ENCODE results near the gene MAGOHB.
"Not testable (repeated sequence)": the region's sequence is repeated elsewhere in the genome, so short reads cannot be mapped to it uniquely, and the experiment has no call there.

Gene MAGOHB

DNA sequence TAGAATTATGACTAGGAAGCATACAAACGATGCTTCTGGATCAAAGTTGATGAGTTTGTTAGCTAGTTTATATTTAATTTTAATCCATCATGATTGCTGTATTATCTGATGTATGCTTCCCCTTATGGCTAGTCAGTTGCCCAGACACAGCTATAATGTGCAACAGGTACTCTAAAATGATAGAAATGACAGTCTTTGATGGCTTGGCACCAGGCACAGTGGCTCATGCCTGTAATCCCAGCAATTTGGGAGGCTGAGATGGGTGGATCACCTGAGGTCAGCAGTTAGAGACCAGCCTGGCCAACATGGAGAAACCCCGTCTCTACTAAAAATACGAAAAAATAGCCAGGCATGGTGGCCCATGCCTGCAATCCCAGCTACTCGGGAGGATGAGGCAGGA lies 2.2 kb downstream of the MAGOHB start:
- not testable (repeated sequence) for DNase-seq

DNA sequence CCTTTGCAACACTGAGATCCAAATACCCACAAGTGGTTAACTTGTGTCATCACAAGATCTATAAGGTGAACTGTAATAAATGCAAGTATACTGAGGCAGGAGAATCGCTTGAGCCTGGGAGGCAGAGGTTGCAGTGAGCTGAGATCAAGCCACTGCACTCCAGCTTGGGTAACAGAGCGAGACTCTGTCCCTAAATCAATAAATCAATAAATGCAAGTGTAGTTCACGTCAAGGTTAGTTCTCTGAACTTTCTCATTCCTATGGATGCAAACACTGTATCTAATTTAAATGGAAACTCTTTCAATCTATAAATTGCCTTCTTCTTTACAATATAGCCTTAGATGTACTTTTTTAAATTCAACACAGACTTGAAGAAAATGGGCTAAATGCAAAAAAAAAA lies 3.2 kb downstream of the MAGOHB start:
- DNase-seq: no peak

DNA sequence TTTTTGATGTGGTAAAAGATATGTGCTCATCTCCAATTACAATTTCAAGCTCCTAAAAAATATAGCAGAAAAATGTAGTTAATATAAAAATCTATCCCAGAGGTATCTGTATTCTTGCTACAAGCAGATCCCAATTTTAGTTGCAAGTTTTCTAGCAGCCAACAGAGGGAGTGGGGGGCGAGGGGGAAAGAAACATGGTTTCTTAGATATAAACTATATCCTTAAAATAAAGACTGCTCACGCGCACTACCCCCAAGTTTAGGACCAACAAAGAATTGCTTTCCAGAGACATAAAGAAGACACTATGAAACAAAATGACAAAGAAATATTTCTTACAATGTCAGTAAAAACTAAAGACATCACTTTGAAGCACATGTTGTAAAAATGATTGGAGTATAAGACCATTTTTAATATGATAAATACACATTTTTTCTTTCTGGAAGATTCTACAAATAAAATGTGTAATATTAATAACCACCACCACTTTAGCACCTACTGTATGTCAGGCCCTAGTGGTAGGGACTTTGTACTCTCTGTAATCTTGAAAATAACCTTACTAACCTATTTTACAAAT lies 5.4 kb downstream of the MAGOHB start:
- no peak for DNase-seq

DNA sequence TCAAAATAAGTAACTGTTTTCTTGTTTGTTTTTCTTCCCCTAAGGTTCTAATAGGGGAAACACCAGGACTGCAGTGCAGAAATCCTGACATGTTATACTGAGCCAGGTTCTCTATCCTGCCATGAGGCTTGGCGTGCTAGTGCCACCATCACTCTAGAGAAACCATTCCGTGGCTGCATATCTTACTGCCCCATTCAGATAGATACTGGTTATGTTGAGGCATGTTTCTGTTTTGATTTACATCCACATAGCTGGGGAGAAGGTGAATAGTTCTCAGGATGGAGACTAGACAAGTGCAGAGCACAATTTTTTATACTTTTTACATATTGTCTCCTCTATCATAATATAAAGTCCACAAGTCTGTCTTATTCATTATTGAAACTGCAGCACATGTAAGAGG lies 11.5 kb downstream of the MAGOHB start:
- no peak for DNase-seq

DNA sequence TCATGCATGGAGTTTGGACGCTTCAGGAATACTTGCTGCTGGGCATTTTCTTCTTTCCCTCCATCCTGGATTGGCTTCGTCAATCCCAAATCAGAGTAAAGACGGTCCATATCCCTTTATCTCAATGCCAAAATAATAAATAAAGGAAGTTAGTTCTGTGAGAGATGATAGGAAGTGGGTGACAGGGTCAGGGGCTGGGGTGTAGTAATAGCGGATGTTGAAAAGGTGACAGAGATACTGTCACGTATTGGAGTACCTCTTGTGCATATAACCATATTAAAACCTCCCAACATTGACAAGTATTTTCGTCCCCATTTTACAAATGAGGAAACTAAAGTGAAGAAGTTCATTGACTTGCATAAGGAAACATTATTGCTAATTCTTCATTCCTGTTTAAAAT lies 12.4 kb downstream of the MAGOHB start:
- no peak for DNase-seq

DNA sequence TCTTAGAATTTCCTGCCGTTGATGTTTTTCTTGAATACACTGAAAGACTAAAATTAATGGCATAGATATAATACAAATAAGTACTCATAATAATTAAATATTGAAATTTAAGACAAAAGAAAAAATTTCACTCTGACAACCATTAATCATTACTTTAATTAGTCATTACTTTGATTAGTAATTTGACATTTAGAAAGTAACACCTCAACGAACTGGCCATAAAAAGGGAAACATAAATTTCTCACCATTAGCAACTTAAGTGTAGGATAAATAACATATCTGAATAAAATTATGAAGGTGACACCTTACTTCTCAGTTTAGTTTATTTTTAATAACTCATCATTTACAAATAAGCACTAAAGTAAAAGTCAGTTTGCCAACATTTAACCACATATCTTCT lies 17.5 kb downstream of the MAGOHB start:
- DNase-seq: no peak

DNA sequence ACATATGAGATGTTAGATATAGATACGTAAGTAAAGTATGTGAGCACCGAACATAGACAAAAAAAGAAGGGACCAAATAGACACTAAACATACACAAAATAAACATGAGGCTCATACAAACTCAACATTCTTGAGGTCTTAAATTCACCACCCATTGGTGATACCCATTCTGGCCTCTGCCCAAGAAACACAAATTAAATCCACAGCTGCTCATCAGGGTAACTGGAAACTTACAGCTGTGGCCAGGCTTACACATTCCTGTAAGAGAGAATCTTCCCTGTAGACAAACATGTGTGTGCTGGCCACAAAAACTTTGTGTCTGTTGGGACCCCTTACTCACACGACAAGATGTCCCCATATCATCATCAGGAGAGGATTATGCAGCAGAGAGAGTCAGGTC lies 22.4 kb downstream of the MAGOHB start:
- no peak for DNase-seq

DNA sequence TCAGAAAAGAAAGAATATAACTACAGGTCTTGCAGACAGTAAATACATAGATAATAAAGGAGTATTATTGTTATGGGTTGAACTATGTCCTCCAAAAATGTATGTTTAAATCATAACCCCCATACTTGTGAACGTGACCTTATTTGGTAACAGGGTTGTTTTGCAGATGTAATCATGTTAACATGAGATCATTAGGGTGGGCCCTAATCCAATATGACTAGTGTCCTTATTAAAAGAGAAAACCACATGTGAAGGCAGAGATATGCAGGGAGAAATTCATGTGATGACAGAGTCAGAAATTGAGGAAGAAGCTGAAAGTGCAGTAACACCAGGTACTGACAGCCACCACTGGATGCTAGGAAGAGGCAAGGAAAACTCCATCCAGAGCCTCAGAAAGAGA lies 29.0 kb downstream of the MAGOHB start:
- DNase-seq: no peak

DNA sequence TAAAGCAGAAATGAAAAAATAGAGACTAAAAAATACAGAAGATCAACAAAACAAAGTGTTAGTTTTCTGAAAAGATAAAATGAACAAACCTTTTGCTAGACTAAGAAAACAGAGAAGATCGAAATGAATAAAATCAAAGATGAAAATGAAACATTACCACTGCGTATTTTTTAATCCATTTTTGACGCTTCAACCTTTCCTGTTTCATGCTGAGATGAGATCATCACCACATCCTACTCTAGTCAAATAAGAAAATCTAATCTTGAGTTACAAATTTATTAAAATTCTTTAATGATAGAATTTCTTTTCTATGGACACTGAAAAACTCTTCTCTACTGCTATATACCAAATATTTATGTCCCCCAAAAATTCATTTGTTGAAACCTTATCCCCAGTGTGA lies 30.7 kb downstream of the MAGOHB start:
- DNase-seq: no peak

DNA sequence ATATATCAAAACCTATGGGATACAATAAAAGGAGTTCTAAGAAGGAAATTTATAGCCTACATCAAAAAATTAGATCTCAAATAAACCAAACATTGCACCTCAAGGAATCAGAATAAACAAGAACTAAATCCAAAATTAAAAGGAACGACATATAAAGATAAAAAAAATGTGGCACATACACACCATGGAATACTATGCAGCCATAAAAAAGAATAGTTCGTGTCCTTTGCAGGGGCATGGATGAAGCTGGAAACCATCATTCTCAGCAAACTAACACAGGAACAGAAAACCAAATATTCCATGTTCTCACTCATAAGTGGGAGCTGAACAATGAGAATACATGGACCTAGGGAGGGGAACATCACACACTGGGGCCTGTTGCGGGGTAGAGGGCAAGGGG lies 31.3 kb downstream of the MAGOHB start:
- DNase-seq: not testable (repeated sequence)

DNA sequence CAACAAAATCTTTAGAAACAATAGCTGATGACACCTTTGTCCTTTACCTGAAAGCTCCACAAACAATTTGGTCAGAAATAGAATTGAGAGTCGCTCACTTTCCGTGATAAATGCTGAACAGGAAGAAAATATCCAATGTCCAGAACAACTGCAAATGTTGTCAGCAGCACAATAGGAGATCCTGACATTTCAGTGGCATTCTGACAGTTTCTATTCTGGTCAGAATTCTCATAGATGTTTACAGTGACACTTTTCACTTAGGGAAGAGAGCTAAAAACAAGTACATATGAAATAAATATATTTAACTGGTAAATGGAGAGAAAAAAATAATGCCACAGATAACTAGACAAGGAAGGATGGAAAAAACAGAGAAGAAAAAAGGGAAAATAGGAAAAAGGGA lies 39.1 kb downstream of the MAGOHB start:
- no peak for DNase-seq

DNA sequence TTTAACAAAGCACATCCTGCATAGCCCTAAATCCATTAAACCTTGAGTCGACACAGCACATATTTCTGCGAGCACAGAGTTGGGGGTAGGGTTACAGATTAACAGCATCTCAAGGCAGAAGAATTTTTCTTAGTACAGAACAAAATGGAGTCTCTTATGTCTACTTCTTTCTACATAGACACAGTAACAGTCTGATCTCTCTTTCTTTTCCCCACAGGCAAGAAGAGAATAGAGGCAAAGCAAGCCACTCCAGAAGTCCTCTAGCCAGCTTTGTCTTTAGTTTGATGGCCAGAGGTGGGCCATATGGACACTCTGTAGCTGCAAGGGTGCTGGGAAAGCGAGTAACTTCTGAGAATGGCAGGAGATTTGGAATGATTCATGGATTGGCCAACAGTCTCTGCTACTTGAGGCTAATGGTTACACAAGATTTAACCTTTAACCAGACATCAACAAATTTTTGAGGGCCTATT lies 41.4 kb downstream of the MAGOHB start:
- DNase-seq: peak; percentile 12

DNA sequence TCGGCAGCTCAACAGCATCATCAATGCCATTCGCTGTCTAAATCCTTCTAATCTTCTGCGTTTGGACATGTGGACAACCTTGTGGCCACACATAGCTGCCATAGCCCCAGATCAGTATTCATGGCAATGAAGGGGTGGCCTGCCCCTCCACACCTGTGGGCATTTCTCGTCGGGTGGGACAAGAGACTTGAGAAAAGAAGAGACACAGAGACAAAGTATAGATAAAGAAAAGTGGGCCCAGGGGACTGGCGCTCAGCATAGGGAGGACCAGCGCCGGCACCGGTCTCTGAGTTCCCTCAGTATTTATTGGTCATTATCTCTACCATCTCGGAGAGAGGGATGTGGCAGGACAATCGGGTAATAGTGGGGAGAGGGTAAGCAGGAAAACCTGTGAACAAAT lies 42.3 kb downstream of the MAGOHB start:
- DNase-seq: no peak

DNA sequence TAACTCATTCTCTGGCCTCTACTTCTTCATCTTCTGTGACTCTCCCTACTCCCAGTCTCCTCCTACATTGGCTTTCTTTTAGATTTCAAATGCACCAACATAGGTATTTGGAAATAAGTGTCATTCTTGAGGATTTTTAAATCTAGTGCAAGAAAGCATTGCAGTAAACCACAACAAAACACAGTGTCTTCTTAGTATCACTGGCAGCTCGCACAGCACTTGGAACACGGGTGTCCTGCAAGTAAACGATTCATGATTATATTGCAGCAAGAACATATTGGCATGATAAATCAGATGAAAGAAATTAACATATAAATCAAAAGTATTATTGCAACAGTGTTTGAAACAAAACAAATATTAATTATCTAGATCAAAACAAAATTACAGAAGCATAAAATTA lies 45.6 kb downstream of the MAGOHB start:
- no peak for DNase-seq

DNA sequence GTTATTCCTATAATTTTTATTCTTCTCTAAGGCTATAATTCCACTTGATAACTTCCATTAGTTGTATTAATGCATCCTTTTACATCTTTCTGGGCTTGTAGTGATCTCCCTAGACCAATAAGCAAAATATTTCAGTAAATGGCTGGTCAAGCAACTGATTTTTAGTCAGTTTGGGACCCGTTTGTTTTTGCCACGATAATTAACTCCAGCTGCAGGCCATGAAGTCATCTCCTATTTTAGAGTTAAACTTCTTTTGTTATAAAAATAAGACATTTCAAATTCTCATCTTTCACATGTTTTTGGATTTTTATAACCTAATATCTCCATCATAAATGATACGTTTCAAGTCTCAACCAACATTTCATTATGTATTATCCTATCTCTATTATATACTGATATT lies 49.4 kb downstream of the MAGOHB start:
- DNase-seq: no peak

DNA sequence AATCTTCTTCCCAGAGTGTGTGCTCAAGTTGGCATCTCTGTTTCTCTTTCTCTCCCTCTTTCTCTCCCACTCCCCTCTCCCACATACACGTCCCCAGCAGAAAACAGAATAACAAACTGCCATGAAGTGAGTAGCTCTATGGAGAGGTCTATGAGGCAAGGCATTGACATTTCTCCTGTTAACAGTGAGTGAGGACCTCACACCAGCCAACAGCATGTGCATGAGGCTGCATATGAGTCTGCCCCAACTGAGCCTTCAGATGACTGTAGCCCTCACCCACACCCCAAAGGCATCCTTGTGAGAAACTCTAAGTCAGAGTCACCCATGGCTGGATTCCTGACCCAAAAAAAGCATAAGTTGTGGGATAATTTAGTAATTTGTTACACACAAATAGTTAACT lies 50.4 kb downstream of the MAGOHB start:
- no peak for DNase-seq

DNA sequence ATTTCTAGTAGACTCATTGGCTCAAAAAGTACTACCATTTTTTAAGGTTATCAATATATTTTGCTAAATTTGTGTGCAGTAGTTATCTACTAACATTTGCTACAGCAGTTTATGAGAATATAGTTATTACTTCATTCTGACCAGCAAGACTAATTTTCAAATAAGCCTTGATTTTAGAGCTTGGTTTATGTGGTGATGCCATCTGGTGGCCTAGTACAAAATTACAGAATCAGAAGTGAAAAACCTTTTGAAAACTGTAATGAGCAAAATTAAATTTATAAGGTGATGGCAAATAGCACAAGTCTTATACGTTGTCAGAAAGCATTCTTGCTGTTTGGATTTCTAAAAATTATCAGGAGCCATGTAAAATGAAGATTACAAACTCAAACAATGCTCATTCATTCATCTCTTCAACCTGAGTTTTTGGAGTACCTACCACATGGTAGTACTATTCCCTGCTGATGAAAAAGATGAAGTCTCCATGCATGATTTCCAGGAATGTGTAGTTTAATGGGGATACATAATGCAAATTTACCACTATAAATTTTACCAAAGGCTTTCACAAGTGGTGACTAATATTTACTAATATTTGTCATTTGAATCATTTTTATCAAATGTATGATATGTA lies 51.0 kb downstream of the MAGOHB start:
- no peak for DNase-seq

DNA sequence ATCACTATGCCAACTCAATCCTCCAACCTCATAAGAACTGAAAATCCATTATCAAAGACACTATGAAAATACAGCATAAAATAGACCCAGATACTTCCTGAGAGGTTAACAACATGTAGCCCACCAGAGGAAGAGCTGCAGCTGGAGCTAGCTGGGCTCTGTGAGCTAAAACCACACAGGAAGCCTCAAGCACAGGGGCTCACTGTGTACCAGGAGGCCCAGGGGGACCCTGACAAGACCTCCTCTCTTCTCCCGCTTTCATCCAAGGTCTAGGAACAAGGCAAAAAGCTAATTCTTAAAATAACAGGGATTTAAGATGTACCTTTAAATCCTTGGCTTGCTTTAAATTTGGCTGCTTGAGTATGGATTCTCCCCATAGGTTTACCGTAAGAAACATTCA lies 54.2 kb downstream of the MAGOHB start:
- no peak for DNase-seq

DNA sequence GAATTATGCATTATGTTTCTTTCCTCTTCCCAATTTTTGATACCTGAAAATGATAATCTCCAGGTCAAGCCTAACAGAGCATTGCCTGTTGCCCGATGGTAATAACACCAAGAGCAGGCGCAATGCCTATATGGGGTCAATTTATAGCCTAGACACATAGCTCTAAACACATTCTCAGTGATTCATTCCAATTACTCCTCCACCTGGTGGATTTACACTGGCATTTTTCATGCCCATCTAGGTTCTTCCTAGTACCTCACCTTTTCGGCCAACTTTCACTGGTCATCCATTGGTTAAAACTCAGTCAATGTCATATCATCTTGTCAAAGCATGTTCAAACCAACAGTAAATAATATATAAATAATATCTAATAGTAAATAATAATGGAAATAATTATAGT lies 54.6 kb downstream of the MAGOHB start:
- DNase-seq: no peak

DNA sequence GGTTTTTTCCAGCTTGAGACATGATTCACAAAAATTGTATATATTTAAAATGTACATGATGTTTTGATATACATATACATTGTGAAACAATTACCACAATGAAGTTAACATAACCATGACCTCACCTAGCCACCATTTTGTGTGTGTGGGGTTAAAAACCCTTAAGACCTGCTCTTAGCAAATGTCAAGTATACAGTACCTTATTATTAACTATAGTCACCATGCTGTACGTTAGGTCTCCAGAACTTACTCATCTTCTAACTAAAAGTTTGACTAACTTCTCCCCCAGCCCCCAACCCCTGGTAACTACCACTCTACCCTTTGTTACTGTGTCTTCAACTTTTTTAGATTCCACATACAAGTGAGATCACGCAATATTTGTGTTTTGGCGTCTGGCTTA lies 55.1 kb downstream of the MAGOHB start:
- DNase-seq: no peak

DNA sequence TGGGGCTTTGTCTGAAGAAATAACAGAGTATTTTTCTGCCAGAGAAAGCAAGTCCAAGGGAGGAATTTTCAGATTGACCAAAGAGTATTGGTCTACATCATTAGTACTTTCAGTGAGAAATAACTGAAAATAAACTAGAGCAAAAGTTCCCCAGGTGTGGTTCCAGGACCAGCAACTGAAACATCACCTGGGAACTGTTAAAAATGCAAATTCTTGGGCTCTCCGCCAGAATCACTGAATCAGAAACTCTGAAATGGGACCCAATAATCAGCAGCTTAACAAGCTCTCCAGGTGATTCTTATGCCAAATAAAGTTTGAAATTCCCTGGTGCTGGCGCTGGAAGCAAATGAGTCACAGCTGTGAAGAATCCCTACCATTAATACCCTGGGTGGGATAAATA lies 55.6 kb downstream of the MAGOHB start:
- DNase-seq: no peak

DNA sequence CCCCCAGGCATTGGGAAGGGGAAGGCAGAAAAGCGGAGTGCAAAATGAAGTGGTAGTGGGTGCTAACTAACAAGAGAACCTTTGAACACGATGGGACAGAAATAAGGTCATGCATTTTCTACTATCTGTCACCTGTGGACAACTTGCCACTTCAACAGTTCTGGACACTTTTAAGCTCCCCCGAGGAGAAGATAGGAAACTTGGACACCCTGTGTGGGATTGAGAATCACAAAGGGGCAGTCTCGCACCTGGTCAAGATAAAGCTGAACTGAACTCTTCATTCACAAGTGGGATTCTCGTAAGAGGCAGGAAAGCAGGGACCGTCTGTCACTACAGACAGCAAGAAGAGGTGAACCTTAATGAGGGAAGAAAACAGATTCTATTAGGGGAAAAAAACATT lies 56.1 kb downstream of the MAGOHB start:
- no peak for DNase-seq

DNA sequence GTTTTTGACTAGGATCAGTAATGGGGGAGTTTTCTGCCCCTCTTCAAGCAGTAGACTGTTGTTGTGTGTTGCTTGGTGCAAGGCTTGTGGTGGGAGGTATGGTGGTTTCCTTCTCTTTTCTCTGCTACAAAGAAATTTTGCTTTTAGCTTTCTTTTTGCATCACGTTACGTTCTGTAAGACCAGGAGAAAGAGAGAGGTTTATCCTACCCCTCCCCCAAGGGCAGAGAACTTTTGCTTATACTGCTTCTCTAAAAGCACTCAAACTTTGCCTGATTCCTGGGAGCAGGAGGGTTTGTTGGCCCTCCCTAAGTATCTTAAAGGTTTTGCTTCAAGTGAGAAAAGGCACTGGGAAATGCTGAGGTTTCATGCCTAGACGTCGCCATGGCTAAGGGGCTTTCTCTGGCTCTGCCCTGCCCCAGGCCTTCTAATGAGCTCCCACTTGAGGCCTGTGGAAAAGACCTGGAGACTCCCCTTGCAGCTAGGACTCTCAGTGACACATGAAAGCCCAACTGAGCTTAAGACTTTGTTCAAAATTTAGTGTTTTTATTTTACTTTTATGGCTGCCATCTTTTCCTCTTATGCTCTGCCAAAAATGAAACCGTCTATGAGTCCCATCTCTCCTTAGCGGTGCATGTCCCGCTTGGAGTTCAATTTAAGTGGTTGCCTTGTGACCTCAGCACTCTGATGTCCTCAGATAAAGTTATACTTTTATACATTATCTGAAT lies 58.5 kb downstream of the MAGOHB start:
- no peak for DNase-seq

DNA sequence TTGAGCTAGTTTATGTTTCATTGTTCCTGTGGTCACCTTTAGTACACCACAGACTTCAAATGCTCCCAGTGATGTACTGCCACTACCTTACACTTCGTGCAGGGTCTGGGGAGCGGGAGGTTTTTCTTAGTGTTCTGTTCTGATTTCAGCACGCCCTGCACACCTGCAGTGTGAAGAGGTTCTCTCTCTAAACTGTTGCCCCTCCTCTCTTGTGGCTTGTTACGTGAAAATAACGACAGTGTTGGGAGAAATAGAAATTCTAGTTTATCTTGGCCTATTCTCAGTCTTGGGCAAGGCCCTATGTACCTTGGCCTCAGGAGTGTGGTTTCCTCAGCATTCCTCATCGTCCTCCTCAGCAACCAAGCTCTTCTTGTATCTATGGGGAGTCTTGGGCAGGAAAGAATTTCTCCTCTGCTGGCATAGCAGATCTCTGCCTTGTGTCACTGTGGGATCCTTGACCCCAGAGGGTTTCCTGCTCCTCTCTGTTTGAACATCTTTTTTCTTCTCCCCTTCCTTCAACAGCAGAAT lies 59.1 kb downstream of the MAGOHB start:
- no peak for DNase-seq

Data from NCI-H226 (cell line).